ENCODE measurements around the gene RHOXF1. TPM values are rescaled to one million over a fixed set of nuclear protein-coding genes. Genes with fewer than 3 reads are reported as not detected.
A peak's percentile ranks its signal among the peaks of the same experiment; 100 is the strongest.
"Not testable (repeated sequence)": the region's sequence is repeated elsewhere in the genome, so short reads cannot be mapped to it uniquely, and the experiment has no call there.

RHOXF1 gene
- total RNA-seq, 1 experiment from 2014 or later, result not detected

GRCh38 chrX:120087289-120088017 lies 28.3 kb downstream of the RHOXF1 start:
- POLR2A ChIA-PET, result no interaction called here

GRCh38 chrX:120085553-120086185 lies 30.0 kb downstream of the RHOXF1 start:
- intact Hi-C loops (cut with micrococcal nuclease); CTCF ChIA-PET; H3K27ac Mint-ChIP-seq (ENCODE audit: low read depth, unreplicated experiment); H3K36me3 Mint-ChIP-seq (ENCODE audit: insufficient read depth, unreplicated experiment); H3K4me3 Mint-ChIP-seq (ENCODE audit: unreplicated experiment); POLR2A ChIA-PET; DNase-seq (ENCODE audit: unreplicated experiment); H3K9me3 Mint-ChIP-seq (ENCODE audit: unreplicated experiment); BruUV-seq (replicated peaks); H3K4me1 Mint-ChIP-seq (ENCODE audit: insufficient read depth, unreplicated experiment): not testable (repeated sequence)
- H3K27me3 Mint-ChIP-seq (ENCODE audit: insufficient read depth, unreplicated experiment), result peaks cover 37% of the 10 kb centered on the region

More at GRCh38 chrX:120087289-120088017, 28.3 kb downstream of the RHOXF1 start:
- H3K36me3 Mint-ChIP-seq (ENCODE audit: insufficient read depth, unreplicated experiment), result no peaks in the 10 kb centered on the region
- no TSS peak for BruUV-seq (replicated peaks)
- CTCF ChIA-PET, result interaction anchor here (0.7 to 1.2 kb wide), 2 partner anchors 61 to 132 kb away, joined by 3 to 4 read pairs; no protein-coding TSS in a partner anchor
- TF ChIP-seq, protein P1, sequence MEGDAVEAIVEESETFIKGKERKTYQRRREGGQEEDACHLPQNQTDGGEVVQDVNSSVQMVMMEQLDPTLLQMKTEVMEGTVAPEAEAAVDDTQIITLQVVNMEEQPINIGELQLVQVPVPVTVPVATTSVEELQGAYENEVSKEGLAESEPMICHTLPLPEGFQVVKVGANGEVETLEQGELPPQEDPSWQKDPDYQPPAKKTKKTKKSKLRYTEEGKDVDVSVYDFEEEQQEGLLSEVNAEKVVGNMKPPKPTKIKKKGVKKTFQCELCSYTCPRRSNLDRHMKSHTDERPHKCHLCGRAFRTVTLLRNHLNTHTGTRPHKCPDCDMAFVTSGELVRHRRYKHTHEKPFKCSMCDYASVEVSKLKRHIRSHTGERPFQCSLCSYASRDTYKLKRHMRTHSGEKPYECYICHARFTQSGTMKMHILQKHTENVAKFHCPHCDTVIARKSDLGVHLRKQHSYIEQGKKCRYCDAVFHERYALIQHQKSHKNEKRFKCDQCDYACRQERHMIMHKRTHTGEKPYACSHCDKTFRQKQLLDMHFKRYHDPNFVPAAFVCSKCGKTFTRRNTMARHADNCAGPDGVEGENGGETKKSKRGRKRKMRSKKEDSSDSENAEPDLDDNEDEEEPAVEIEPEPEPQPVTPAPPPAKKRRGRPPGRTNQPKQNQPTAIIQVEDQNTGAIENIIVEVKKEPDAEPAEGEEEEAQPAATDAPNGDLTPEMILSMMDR (IDR thresholded peaks at IDR 0.05; ENCODE audit: unreplicated experiment), result no peak
- no peaks in the 10 kb centered on the region for H3K9me3 Mint-ChIP-seq (ENCODE audit: unreplicated experiment)
- intact Hi-C loops (cut with micrococcal nuclease), result no loop called here
- no peak overlapping the region for H3K27ac Mint-ChIP-seq (ENCODE audit: low read depth, unreplicated experiment)
- no peak for DNase-seq (ENCODE audit: unreplicated experiment)
- H3K27me3 Mint-ChIP-seq (ENCODE audit: insufficient read depth, unreplicated experiment), result peaks cover 45% of the 10 kb centered on the region
- peaks cover 8% of the 10 kb centered on the region for H3K4me1 Mint-ChIP-seq (ENCODE audit: insufficient read depth, unreplicated experiment)
- peak overlapping the region; percentile 16 for H3K4me3 Mint-ChIP-seq (ENCODE audit: unreplicated experiment)

DNA sequence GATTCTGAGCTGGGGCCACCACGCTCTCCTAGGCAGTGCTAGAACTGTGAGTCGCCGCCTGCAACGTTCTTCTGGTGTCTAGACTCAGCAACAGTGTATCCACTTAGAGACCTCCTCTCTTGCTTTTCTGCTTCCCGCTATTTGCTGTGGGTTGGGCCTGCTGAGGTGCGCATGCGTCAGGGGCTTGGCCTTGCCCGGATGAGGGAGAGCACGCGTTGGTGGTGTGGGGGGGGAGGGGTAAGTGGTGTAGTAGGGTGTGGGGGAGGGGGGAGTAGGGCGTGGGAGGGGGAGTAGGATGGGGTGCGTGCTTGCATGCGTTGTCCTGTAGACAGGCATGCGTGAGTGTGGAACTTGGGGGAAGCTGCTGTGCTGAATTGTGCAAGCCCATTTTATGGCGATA lies 38.1 kb downstream of the RHOXF1 start, which contains the start of gene RHOXF2B:
Gene RHOXF2B, minus strand, starts transcription at position 101 of the 400 bp plus-strand sequence. CDS start 138 bp downstream, outside the sequence.
- H3K27ac Mint-ChIP-seq (ENCODE audit: low read depth, unreplicated experiment); DNase-seq (ENCODE audit: unreplicated experiment); POLR2A ChIA-PET; H3K36me3 Mint-ChIP-seq (ENCODE audit: insufficient read depth, unreplicated experiment); H3K27me3 Mint-ChIP-seq (ENCODE audit: insufficient read depth, unreplicated experiment); BruUV-seq (replicated peaks); H3K4me1 Mint-ChIP-seq (ENCODE audit: insufficient read depth, unreplicated experiment); H3K4me3 Mint-ChIP-seq (ENCODE audit: unreplicated experiment); CTCF ChIA-PET; intact Hi-C loops (cut with micrococcal nuclease); H3K9me3 Mint-ChIP-seq (ENCODE audit: unreplicated experiment): not testable (repeated sequence)

DNA sequence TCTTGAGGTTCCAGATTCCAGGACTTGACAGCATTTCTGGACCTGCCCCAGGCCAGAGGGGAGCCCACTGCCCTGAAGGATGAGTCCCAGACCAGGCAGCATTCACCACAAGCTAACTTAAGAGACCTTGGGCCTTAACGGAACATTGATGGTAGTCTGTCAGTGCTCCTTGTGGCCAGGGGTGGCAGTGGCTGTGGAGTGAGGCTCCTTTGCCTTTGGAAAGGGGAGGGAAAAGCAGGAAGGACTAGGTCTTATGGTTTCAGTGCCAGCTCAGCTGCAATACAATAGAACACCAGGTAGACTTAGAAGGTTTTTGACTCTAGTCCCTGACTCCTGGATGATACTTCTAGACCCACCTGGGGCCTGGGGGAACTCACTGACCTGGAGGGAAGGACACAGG lies 49.5 kb downstream of the RHOXF1 start:
- intact Hi-C loops (cut with micrococcal nuclease); DNase-seq (ENCODE audit: unreplicated experiment); CTCF ChIA-PET; H3K9me3 Mint-ChIP-seq (ENCODE audit: unreplicated experiment); H3K27ac Mint-ChIP-seq (ENCODE audit: low read depth, unreplicated experiment); H3K27me3 Mint-ChIP-seq (ENCODE audit: insufficient read depth, unreplicated experiment); H3K4me1 Mint-ChIP-seq (ENCODE audit: insufficient read depth, unreplicated experiment); BruUV-seq (replicated peaks); H3K36me3 Mint-ChIP-seq (ENCODE audit: insufficient read depth, unreplicated experiment); H3K4me3 Mint-ChIP-seq (ENCODE audit: unreplicated experiment); POLR2A ChIA-PET: not testable (repeated sequence)

Other genes starting within 250 kb of the RHOXF1 start
- 19.0 and 23.0 TPM in 2 replicates for gene RNF113A, start 244.2 kb downstream of the RHOXF1 start, total RNA-seq (2022)
- 76.7 and 82.8 TPM in 2 replicates for gene NDUFA1, start 244.1 kb downstream of the RHOXF1 start, total RNA-seq (2022)
- gene AKAP14, start 220.0 kb downstream of the RHOXF1 start, total RNA-seq (2022), result not detected in 2 replicates
- 10.4 and 13.8 TPM in 2 replicates for gene NKAP, start 172.2 kb downstream of the RHOXF1 start, total RNA-seq (2022)
- not detected in 2 replicates for gene RHOXF2B, start 38.2 kb downstream of the RHOXF1 start, total RNA-seq (2022)
- gene RHOXF2, start 42.7 kb upstream of the RHOXF1 start, total RNA-seq (2022), result not detected in 2 replicates
- gene ZBTB33, start 134.9 kb upstream of the RHOXF1 start, total RNA-seq (2022), result 11.4 and 12.5 TPM in 2 replicates
- gene TMEM255A, start 195.5 kb upstream of the RHOXF1 start, total RNA-seq (2022), result not detected in 2 replicates
- not detected in 2 replicates for gene ATP1B4, start 246.2 kb upstream of the RHOXF1 start, total RNA-seq (2022)